ENCODE measurements around the gene TRIB2.

DNA sequence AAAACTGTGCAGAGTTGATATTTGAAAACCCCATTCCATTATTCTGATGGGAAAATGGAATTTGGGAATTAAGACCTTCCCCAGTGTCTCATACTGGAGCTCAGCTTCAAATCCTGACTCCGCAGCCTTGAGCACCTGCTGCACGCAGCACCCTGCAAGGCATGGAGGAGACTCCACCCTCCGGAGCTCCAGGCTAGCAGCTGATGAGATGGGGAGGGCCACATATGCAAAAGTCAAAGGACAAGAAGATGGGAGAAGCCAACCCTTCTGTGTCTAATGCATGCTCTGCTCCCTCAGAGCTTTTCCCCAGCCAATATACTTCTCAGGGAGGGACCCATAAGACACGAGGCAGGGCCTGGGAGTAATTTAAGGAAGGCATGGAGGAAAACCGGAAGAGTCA lies 34.7 kb upstream of the TRIB2 start:
- TF ChIP-seq, protein P1, sequence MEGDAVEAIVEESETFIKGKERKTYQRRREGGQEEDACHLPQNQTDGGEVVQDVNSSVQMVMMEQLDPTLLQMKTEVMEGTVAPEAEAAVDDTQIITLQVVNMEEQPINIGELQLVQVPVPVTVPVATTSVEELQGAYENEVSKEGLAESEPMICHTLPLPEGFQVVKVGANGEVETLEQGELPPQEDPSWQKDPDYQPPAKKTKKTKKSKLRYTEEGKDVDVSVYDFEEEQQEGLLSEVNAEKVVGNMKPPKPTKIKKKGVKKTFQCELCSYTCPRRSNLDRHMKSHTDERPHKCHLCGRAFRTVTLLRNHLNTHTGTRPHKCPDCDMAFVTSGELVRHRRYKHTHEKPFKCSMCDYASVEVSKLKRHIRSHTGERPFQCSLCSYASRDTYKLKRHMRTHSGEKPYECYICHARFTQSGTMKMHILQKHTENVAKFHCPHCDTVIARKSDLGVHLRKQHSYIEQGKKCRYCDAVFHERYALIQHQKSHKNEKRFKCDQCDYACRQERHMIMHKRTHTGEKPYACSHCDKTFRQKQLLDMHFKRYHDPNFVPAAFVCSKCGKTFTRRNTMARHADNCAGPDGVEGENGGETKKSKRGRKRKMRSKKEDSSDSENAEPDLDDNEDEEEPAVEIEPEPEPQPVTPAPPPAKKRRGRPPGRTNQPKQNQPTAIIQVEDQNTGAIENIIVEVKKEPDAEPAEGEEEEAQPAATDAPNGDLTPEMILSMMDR (IDR thresholded peaks at IDR 0.05): no peak
- TF ChIP-seq POLR2A (IDR thresholded peaks at IDR 0.05): no peak

Measured in lower leg skin (tissue), 3 donors.